ENCODE results near the gene SLC41A3.
"Not testable (repeated sequence)": the region's sequence is repeated elsewhere in the genome, so short reads cannot be mapped to it uniquely, and the experiment has no call there.

Gene SLC41A3

DNA sequence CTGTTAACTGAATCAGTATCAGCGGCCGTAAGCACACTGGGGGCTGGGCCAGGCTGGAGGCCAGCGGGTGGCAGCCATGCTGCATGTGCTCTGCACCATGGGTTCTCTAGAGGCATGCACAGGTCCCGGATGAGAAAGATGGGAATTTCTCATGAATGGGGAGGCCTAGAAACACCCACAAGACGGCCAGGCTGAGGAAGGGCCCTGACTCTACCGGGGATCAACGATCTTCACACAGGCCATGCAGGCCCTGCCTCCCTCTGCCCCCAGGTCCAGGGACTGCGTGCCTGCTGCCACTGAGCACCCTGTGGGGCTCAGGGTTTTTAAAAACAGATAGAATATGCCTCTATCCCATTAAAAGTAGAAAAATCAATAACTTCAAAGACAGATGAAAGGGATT is 32.7 kb downstream of the SLC41A3 start:
- no peak for DNase-seq

DNA sequence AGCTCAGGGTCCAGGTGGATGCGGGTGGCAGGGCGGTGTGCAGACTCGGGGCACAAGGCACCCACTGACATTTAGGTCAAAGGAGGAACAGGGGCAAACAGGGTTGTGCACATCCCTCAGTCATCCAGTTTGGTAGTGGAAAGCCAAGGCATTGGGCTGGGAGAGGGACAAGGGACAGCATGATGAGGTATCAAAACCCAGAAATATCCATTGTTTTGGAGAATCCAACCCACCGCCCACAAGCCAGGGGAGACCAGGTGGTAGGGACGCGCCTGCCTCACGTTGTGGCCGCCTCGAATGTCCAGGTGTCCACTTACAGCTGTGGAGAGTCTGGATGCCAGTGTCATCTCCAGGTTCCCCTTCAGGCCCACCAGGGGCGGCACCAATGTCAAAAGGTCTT is 33.3 kb downstream of the SLC41A3 start:
- no peak for DNase-seq

DNA sequence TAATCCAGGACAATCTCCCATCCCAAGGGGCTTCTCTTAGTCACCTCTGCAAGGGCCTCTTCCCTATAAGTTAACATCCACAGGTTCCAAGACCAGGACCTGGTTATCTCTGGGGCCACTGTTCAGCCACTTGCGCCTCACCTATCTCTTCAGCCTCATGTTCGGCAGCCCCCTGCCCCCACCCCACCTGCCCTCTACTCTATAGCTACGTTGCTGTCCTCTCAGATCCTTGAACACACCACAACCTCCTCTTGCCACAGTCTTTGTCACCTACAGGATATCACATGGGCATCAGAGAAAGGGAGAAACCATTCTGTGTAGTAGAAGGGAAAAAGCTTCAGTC is 33.9 kb downstream of the SLC41A3 start:
- no peak for DNase-seq

DNA sequence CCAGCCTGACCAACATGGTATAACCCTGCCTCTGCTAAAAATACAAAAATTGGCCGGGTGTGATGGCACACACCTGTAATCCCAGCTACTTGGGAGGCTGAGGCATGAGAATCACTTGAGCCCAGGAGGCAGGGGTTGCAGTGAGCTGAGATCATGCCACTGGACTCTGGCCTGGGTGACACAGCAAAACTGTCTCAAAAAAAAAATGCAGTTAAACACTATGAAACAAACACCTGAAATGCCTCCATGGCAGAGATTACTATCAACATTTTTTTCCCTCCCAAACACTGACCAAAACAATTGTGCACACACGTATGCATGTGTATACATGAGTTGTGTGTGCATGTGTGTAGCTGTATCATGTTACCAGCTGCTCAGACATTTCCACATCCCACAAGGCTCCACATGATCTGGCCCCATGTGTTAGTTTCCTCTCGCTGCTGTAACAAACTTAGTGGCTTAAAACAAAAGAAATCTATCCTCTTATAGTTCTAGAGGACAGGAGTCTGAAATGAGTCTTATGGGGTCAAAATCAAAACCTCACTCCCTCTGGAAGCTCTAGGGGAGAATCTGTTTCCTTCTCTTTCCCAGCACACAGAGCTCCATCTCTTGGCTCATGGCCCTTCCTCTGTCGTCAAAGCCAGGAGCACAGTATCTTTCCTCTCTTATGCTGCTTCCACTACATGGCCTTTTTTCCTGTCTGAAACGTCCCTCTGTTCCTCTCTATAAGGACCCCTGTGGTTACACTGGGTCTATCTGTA is 34.5 kb downstream of the SLC41A3 start:
- no peak for DNase-seq

DNA sequence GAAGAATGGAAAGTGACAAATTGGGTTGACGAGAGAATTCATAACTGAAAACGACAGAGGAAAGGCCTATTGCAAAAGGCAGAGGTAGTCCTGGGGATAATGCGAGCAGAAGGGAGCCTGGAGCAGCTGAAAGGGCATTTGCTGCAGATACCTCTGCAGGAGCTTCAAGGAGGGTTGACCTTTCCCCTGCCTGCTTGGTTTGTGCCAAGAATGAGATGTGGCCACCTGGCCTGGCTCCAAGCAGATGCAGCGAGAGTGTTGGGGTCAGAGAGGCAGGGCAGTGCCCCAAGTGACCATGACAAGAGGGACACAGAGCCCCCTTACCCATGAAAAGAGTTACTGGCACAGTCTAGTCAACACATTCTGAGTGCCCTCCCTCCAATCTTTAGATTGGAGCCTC is 43.5 kb downstream of the SLC41A3 start:
- DNase-seq, result no peak

DNA sequence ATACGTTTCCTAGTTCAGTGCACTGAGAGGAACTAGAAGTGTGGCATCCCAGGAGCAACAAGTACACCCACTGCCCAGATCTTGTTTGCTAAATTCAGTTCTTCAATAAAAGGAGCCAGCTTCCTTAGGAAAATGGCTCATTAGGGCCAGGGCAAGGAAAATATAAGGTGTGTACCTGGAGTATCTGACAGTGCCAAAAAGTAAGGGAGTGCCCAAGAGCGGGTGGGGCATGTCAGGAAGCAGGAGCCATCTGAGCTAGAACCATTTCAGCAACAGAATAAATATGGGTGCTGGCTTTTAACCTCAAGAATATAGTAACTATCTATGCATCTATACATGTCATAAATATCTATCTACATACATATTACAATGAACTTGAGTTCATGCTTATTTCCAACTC is 44.1 kb downstream of the SLC41A3 start:
- no peak for DNase-seq

DNA sequence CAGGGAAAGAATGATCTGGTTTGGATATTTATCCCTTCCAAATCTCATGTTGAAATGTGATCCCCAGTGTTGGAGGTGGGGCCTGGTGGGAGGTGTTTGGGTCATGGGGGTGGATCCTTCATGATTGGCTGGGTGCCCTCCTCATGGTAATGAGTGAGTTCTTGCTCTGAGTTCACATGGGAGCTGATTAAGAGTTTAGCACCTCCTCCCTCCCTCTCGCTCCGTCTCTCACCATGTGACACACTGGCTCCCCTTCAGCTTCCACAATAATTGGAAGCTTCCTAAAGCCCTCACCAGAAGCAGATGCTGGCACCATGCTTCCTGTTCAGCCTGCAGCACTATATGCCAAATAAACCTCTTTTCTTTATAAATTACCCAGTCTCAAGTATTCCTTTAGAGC is 45.1 kb downstream of the SLC41A3 start:
- DNase-seq, result not testable (repeated sequence)

DNA sequence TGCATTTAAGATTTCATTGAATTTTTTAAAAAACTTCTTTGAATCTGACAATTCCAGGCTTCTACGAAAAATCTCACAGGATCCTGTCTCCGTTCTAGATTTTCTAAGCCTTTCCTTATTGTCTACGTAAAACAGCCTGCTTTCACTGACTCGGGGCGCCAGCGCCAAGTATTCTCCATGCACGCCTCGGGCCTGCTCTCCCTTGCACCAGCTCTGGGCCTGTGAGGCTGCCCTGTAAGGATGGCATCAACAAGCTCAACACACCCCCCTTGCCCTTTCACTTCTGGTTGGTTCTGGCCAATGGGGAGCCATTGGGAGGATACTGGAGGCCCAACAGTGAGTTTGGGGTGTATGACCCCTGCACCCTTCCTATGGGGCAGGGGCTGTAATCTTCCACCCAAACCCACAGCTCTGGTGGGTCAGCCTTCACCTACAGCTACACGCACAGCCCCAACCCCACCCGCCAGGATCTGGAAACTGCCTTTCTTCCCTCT is 47.8 kb downstream of the SLC41A3 start:
- DNase-seq, result no peak

DNA sequence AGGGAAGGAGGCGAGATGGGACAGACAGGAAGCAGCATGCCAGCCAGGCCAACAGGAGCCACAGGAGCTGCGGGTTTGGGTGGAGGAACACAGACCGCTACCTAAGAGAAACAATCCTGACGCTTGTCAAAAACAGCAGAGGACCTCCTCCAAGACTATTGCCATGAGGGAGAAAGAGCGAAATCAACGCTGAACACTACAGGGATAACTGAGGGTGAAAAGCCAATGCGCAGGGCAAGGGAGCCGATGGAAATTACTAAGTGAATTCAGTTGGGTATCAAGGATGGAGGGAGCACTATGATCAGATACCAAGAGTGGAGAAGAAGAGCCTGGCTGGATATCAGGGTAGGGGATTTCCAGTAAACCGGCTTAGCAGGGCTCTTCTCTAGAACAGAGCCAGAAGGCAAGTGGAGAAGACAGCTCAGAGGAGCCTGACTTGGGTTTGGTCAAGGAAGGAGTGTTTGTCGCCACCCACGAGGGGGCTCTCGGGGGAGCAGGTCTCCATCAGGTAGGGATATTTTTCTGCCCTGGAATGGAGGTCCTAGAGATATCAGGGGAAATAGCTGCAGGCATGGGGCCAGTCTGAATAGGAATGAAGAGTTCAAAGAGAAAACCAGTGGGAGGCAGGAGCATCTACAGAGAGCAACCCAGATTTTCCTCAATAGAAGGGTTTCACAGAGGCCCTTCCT is 48.4 kb downstream of the SLC41A3 start:
- no peak for DNase-seq

DNA sequence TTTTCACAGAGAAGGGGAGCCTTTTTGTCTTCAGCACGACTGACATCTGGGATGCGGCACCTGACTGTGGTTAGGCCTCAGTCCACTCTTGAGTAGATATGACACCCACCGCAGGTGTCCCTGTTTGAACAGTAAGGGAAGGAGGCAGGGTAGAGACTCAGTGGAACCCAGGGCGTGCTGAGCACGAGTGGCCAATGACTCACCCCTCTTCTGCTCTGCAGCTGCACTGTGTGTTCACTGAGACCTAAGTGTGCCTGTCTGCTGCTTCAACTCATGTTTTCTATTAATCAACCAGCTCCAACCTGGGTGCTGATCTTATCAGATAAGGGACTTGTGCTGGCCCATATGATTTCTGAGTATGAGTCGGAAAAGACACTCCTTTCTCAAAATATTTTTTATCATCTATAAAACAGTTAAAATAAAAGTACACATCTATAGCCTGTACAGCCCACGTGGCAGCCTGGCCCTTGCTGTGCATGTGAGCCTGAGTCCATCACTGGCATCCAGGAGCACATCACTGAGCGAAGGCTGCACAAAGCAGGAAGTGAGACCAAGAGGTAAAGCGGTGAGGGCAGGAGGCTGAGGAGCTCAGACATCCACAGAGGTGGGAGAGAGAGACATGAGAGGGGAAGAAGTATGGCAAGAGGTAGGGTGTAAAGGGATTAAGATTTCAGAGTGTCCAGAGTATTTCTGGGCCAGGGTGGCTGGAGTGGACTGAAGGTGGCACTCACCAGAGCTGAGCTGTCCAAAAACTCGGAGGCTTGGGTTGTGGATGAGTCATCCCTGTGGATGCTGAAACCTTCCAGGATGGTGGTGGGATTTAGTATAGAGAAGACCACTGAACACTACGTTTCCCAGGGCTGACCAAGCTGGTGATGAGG is 49.2 kb downstream of the SLC41A3 start:
- DNase-seq, result no peak

DNA sequence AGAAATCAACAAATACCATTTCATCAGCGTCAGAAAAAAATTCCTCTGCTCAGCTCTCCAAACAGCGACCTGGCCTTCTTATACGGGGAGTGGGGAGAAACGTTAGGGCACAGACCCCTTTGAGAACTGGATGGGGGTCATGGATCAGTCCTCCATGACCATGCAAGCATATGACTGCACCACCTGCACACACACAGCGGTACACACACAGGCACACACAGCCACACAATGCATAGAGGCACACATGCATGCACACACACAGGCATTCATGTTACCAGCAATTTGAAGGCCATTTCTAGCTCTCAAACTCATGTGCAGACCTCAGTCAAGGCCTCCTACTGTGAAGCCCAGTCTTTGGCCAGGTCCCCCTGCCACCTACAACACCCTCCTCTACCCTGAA is 50.2 kb downstream of the SLC41A3 start:
- no peak for DNase-seq

DNA sequence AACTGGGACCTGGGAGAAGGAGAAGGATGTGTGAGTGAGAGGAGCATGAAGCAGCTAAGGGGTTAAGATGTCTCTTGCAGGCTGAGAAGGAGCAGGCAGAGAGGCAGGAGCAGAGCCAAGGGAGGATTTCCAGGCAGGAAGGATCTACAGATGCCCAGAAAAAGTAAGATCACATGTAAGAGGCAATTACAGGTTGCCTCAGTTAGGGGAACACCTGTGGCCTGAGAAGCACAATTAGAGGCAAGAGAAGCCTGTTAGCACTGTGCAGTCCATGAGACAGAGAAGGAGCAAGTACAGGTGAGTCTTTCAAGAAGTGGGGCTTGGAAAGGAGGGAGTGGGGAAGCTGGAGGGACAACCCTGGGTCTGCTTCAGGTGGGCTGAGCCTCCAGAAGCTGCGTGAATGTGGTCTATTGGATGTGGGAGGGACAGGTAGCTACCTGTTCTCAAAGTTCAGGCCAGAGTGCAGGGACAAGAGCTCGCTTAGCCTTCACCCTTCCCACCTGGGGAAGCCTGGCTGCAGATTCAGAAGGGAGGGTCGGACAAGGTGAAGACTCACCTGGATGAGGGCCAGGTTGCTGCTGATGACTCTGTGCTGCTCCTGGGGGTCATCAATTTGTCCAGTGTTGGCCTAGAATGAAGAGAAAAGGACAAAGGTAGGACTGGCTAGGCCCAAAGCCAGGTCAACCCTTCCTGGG is 50.7 kb downstream of the SLC41A3 start:
- DNase-seq, result no peak

DNA sequence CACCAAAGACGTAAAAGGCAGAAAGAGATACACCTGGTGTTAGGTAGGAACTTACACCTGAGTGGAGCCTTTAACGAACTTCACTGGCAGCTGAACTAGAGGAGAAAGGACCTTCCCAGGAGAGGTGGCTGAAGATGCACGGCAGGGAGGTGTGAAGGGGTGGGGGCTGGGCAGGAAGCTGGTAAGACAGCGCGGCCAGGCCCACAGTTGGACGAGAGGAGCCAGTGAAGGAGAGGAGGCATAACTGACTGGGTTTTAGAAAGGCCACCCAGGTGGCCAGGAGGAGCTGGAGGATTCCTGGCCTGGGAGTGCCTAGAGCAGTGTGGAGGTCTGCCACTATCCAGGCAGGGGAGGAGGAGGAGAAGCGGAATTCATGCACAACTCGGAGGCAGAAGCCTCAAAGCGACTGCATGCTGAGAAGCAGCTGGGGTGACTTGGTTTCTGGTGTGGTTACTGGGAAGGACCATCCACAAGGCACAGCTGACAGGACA is 51.9 kb downstream of the SLC41A3 start:
- no peak for DNase-seq

DNA sequence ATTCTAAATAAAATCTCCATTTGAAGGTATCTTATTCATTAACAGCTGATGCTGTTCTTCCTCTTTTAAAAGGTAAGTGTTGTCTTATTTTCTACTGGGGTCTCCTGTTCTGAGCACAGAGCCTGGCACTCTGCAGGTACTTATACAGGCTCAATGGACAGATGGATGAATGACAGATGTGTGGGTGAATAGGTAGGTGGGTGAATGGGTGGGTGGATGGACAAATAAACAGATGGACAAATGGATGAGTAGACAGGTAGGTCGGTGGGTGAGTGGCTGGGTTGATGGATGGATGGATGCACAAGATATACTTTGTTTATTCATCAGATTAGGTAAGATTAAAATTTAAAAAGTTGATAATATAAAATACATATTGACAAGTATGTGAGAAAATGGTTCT is 53.5 kb downstream of the SLC41A3 start:
- no peak for DNase-seq

DNA sequence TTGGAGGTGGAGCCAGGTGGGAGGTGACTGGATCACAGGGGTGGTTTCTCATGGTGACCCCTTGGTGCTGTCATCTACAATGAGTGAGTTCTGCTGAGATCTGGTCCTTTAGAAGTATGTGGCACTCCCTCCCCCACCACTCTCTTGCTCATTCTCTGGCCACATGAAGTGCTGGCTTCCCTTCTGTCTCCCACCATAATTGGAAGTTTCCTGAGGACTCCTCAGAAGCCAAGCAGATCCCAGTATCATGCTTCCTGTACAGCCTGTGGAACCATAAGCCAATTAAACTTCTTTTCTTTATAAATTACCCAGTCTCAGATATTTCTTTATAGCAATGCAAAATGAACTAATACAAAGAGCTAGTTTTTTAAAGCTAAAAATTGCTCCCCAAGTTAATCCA is 54.7 kb downstream of the SLC41A3 start:
- DNase-seq, result no peak

DNA sequence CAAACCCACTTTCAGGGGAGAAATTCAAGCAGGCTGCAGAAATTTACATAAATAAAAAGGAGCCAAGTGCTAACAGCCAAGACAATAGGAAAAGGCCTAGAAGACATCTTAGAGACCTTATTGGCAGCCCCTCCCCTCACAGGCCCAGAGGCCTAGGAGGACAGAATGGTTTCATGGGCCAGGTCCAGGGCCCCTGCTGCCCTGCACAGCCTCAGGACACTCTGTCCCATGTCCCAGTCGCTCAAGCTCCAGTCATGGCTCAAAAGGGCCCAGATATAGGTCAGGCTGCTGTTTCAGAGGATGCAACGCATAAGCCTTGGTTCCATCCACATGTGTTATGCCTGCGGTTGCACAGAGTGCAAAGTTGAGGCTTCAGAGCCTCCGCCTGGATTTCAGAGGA is 55.8 kb downstream of the SLC41A3 start:
- DNase-seq, result no peak

DNA sequence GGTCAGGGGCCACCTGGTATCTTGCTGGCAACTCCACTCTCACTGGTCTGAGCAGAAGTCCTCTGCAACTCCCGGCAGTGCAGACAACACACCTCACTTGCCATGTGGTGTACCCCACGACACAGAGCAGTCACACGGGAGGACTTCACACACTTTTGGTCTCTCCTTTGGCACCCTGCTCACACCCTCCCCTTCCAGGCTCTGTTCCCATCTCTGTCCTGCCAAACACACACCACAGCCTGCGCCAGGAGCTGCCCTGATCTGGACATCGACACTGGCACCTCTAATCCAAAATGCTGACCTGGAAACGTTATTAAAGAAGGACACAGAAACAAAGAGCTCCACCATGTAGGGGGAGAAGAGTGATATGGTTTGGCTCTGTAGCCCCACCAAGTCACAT is 57.2 kb downstream of the SLC41A3 start:
- no peak for DNase-seq

DNA sequence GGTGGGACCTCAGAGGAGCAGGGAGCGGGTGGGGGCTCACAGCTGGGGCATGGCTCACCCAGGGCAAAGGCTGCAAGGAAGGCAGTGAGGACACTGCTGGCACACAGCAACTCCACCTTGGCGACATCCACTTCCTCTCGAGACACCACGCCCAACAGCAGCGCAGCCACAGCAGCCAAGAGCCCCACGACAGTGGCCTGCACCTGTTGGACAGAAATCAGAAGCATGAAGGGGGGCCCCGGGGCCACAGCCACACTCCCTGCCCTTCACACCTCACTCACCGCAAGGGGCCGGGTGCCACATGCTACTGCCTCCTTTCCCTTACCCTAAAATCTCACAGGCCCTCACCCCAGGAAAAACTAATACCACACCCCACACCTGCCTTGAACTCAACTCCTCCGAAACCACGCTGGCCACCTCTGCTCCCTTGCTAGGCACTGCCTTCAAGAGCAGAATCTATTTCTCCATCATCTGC is 57.6 kb downstream of the SLC41A3 start:
- DNase-seq, result no peak

DNA sequence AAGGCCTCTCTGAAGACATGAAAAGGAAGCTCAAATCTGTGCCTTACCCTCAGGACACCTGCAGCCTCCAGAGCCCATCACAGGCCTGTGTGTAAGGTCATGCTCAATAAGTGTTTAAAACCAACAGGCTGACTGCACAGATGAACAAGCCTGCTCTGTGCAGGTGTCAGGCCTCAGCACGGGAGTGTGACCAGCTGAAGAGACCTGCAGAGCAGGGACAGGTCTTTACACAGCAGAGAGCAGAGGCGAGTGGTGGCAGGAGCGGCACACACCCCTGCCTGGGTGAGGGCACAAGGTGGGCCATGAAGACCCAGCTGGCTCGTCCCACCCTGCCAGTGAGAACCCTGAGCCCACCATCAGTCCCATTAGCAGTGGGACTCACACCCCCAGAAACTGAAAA is 58.1 kb downstream of the SLC41A3 start:
- no peak for DNase-seq

DNA sequence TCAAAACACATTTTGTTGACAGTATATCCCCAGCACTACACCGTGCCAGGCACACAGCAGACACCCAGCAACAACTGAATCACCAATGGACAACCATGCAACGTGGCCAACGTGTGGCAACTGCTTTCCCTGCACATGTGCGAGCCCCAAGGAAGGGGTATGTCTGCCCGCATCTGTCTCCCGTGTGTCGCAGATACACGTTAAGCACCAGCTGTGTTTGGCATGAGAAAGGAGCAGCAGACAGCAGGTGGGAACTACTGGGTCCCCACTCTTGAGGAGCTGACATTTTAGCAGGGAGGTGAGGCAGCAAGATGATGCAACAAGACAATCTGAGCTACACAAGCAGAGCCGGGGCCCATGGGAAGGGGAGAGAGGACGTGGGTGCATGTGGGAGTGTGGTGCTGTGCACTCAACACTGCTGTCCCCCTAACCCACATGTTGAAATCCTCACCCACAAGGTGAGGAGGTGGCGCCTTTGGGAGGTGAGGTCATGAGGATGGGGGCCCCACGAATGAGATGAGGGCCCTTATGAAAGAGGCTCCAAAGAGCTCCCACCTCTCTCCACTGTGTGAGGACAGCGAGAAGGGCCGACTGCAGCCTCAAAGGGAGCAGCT is 58.7 kb downstream of the SLC41A3 start:
- no peak for DNase-seq

DNA sequence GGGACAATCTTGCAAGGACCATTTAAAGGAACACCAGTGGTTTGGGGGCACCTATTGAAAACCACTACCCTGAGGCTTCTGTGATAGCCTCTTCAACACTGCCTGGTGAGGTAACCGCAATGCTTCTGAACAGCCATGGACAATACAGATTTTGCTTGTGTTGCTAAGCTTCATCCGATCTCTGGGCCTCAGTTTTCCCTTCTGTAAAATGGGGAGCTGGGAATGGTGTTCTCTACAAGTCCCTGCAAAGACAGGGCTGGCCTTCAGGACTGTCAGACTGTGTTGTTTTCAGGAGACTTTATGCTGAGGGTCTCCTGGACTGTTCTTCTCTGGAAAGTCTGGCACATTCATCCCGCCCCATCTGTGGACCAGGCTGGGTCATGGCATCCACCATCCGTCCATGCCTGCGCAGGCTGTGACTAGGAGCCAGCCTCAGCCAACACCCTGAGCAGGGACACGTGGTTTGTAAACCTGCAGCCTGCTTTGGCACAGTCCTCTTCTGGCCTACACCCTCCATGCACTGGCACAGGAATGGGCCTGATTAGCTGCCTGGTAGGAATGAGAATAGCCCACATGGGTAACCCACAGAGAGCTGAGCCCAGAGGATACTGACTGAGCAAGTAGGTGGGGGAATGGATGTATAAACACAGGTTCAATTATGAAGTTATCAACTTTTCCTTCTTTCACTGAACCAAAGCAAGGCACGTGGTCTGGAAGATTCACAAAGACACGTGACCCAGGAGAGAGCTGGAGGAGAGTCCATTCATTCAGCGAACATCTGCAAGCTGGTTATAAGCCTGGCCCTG is 59.7 kb downstream of the SLC41A3 start:
- no peak for DNase-seq

Measured in NCI-H510A (cell line).